Upper lobe of left lung (tissue), 6 donors: ENCODE measurements around the gene ADAMTS16. TPM values are rescaled to one million over a fixed set of nuclear protein-coding genes. Genes with fewer than 3 reads are reported as not detected.

Experiments
- ATAC-seq, 2 donors: fragments of 200-7000 bp; cut with Tn5 transposase; one replicate each; pipeline ENCODE4 v1.9.1; 2022; ENCODE audit warnings: mild to moderate bottlenecking in 2 of 2, moderate library complexity in 2 of 2; ENCODE audit not compliant: low FRiP score in 2 of 2
- DNase-seq, 2 donors: peaks; one replicate each; pipeline ENCODE4 v3.0.0-alpha.2; 2019 to 2020
- H3K27ac ChIP-seq, 4 donors: fragments of 200-600 bp; sonication (generic); one replicate each; pipeline ENCODE4 v1.5.1; 2016 to 2019
- H3K27me3 ChIP-seq, 4 donors: fragments of 200-600 bp; sonication (generic); one replicate each; pipeline ENCODE4 v1.5.1; 2017 to 2019
- H3K36me3 ChIP-seq, 4 donors: fragments of 200-600 bp; sonication (generic); one replicate each; pipeline ENCODE4 v1.5.1; 2016 to 2019
- H3K4me1 ChIP-seq, 4 donors: fragments of 200-600 bp; sonication (generic); one replicate each; pipeline ENCODE4 v1.5.1; 2018 to 2019
- H3K4me3 ChIP-seq, 4 donors: fragments of 200-600 bp; sonication (generic); one replicate each; pipeline ENCODE4 v1.5.1; 2017 to 2019; ENCODE audit warnings: mild to moderate bottlenecking in 2 of 4, moderate library complexity in 1 of 4
- H3K9me3 ChIP-seq, 4 donors: fragments of 200-600 bp; sonication (generic); one replicate each; pipeline ENCODE4 v1.5.1; 2018 to 2019
- EP300 ChIP-seq, 4 donors: sonication (generic); formaldehyde crosslinking; IDR thresholded peaks; one replicate each; pipeline ENCODE4 v1.5.1; 2017; ENCODE audit warnings: antibody characterized with exemption in 4 of 4, control low read depth in 2 of 4
- POLR2A ChIP-seq, 4 donors: fragments of 450-650 bp; IDR thresholded peaks; one replicate each; pipeline ENCODE4 v1.5.1; 2016 to 2017; ENCODE audit warnings: antibody characterized with exemption in 4 of 4, mild to moderate bottlenecking in 2 of 4
- POLR2AphosphoS5 ChIP-seq, 2 donors: sonication (generic); formaldehyde crosslinking; IDR thresholded peaks; one replicate each; pipeline ENCODE4 v1.5.1; 2017; ENCODE audit warnings: antibody characterized with exemption in 2 of 2
- WGBS, 2 donors: methylation state at CpG; one replicate each; pipeline ENCODE4 v1.1.5; 2017 to 2018; 5-methylcytosine and 5-hydroxymethylcytosine counted together
- total RNA-seq, 6 donors: library from RNA; depleted of rRNA in 4 of 6; stranded (reverse); fragments of >200 nt in 4 of 6; gene quantifications; one replicate each; pipeline versions ENCODE4 v1.1.0 to v1.2.1, GENCODE V29; 2016 to 2021
- TF ChIP-seq, protein P1 (sequence below), 6 experiments: fragments of 450-650 bp in 4 of 6; fragments of 200-600 bp in 2 of 6; sonication (generic) in 2 of 6; IDR thresholded peaks; one replicate each; pipeline ENCODE4 v1.5.1; 2016 to 2019; ENCODE audit warnings: antibody characterized with exemption in 6 of 6
- donor health status: DM: no; HTN: no; CAD: no; lungs with moderate emphysema.
- donor health status: DM: no; HTN: yes; CAD: no; lungs with severe emphysema.

Gene ADAMTS16
- total RNA-seq, 6 donors from 2014 or later, result 0.29 to 3.0 TPM; not detected in 4

DNA sequence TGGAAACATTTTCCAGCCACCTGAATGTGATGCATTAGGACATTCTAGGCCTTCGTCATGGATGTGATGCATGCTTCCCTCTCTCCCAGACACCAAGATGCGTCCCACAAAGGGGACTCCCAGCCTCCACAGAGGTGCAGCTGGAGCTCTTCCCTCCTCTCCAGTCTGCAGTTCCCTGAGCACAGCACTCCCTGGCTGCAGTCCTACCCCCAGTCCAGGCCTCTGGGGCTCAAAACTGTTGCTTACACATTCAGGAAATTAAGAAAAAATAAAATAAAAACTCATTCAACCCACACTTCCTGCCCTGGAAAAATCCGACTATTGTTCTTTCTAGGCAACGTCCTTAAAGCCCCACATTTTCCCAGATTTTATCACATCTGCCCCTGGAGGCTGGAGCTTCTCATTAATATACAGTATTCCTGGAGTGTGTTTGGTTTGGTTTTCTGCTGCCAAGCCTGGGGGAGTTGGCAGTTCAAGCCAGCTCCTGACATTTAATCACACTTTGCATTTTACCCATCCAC, 204.0 kb downstream of the ADAMTS16 start:
- H3K27me3 ChIP-seq, result no peaks in the 10 kb centered on the region
- H3K4me1 ChIP-seq, result peaks cover 0 to 4% (median 0%) of the 10 kb centered on the region in 4 donors
- TF ChIP-seq EP300 (IDR thresholded peaks at IDR 0.05), result no peak
- TF ChIP-seq POLR2AphosphoS5 (IDR thresholded peaks at IDR 0.05), result no peak
- TF ChIP-seq, protein P1, sequence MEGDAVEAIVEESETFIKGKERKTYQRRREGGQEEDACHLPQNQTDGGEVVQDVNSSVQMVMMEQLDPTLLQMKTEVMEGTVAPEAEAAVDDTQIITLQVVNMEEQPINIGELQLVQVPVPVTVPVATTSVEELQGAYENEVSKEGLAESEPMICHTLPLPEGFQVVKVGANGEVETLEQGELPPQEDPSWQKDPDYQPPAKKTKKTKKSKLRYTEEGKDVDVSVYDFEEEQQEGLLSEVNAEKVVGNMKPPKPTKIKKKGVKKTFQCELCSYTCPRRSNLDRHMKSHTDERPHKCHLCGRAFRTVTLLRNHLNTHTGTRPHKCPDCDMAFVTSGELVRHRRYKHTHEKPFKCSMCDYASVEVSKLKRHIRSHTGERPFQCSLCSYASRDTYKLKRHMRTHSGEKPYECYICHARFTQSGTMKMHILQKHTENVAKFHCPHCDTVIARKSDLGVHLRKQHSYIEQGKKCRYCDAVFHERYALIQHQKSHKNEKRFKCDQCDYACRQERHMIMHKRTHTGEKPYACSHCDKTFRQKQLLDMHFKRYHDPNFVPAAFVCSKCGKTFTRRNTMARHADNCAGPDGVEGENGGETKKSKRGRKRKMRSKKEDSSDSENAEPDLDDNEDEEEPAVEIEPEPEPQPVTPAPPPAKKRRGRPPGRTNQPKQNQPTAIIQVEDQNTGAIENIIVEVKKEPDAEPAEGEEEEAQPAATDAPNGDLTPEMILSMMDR (IDR thresholded peaks at IDR 0.05), result no peak
- TF ChIP-seq POLR2A (IDR thresholded peaks at IDR 0.05), result no peak
- H3K36me3 ChIP-seq, result no peaks in the 10 kb centered on the region
- H3K27ac ChIP-seq, result no peak overlapping the region
- 51 to 67% methylated on average over 4 of the region's 4 CpGs for WGBS, 2 donors
- H3K9me3 ChIP-seq, result no peaks in the 10 kb centered on the region
- ATAC-seq, result no peak
- no peak overlapping the region for H3K4me3 ChIP-seq
- DNase-seq, result no peak

DNA sequence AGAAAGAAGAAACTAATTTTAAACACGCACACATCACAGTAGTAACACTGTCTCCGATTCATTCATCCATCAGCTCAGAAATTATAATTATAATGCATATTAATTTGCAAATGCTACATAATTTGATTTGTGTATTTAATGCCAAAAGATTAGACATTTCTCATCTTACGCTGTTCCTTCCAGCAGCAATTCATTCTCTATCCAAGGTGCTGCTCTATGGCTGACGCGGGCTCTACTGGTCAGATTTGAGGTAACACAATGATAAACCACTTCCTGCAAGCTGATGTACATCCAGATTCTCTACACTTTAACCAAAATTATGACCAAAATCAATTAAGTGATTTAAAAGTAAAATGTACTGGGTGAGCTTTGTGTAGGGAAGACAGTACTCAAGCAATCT, 204.5 kb downstream of the ADAMTS16 start:
- TF ChIP-seq POLR2A (IDR thresholded peaks at IDR 0.05) (no peak), EP300 (IDR thresholded peaks at IDR 0.05) (no peak), POLR2AphosphoS5 (IDR thresholded peaks at IDR 0.05) (no peak)
- TF ChIP-seq, protein P1 (IDR thresholded peaks at IDR 0.05), result no peak
- 62 to 67% methylated on average over 5 of the region's 5 CpGs for WGBS, 2 donors
- Histone ChIP-seq H3K4me1 (peaks cover 0 to 4% (median 0%) of the 10 kb centered on the region in 4 donors), H3K4me3 (no peak overlapping the region), H3K27ac (no peak overlapping the region), H3K9me3 (no peaks in the 10 kb centered on the region), H3K27me3 (no peaks in the 10 kb centered on the region), H3K36me3 (no peaks in the 10 kb centered on the region)
- ATAC-seq, result no peak
- DNase-seq, result no peak

DNA sequence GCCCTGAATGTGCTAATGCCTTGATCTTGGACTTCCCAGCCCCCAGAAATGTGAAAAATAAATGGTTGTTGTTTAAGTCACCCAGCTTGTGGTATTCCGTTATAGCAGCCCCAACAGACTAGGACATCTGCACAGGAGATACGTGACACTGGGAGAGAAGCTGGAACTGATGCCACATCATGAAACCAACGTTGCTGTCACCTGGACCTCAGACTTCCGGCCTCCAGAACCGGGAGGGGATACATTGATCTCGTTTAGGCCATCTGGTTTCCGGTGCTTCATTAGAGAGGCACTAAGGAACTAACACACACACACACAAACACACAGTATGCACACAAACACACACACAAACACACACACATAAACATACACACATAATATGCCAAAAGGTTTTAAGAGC, 207.3 kb downstream of the ADAMTS16 start:
- DNase-seq, result no peak
- H3K4me1 ChIP-seq, result peaks cover 0 to 4% (median 0%) of the 10 kb centered on the region in 4 donors
- no peaks in the 10 kb centered on the region for H3K27me3 ChIP-seq
- H3K27ac ChIP-seq, result no peak overlapping the region
- no peak for ATAC-seq
- no peaks in the 10 kb centered on the region for H3K9me3 ChIP-seq
- TF ChIP-seq, protein P1 (IDR thresholded peaks at IDR 0.05), result no peak
- no peak for TF ChIP-seq EP300 (IDR thresholded peaks at IDR 0.05)
- TF ChIP-seq POLR2AphosphoS5 (IDR thresholded peaks at IDR 0.05), result no peak
- no peak for TF ChIP-seq POLR2A (IDR thresholded peaks at IDR 0.05)
- H3K4me3 ChIP-seq, result no peak overlapping the region
- H3K36me3 ChIP-seq, result no peaks in the 10 kb centered on the region
- 91 to 92% methylated on average over 7 of the region's 7 CpGs for WGBS, 2 donors

DNA sequence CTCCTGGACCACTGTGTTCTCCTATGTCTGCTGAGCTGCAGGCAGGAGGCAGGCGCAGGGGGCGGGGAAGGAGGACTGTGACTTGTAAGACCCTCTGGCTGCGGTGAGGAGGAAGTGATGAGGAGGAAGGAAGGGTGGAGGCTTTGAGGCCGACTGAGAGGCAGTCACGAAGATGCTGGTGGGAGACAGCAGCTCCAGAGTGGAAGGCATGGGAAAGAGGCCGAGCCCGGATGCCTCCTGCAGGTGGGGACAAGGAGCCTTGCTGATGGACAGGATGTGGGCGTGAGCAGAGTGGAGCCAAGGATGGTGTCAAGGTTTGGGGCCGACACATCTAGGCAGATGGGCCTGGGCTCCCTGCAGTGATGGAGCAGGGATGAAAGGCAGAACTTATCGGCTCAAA, 208.0 kb downstream of the ADAMTS16 start:
- Histone ChIP-seq H3K4me3 (no peak overlapping the region), H3K27ac (no peak overlapping the region), H3K27me3 (no peaks in the 10 kb centered on the region), H3K36me3 (no peaks in the 10 kb centered on the region), H3K9me3 (no peaks in the 10 kb centered on the region), H3K4me1 (peaks cover 0 to 4% (median 0%) of the 10 kb centered on the region in 4 donors)
- WGBS, 2 donors, result 38 to 65% methylated on average over 10 of the region's 10 CpGs
- ATAC-seq, result peak in 1 of 2 donors; percentile 19
- DNase-seq, result peak in 1 of 2 donors; percentile 16
- TF ChIP-seq POLR2A (IDR thresholded peaks at IDR 0.05) (no peak), POLR2AphosphoS5 (IDR thresholded peaks at IDR 0.05) (no peak), EP300 (IDR thresholded peaks at IDR 0.05) (no peak)
- TF ChIP-seq, protein P1 (IDR thresholded peaks at IDR 0.05), result no peak

DNA sequence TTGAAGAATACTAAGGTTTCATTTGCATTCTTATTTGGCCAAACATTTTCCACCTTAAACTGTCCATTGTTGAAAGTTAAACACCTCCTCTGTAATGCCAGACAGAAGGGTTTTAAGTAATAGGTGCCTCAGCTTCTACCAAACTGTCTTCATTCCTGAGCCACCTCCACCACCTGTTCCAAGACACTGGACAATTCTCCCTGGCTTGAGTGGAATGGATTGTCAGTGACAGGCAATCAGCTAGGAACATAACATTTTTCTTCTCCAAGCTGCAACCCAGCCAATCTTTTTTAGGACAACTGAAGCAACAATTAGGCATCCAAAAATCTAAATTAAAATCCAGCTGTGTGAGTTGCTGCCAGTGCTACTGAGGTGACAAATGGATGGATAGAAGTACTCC, 208.4 kb downstream of the ADAMTS16 start:
- H3K9me3 ChIP-seq, result no peaks in the 10 kb centered on the region
- TF ChIP-seq EP300 (IDR thresholded peaks at IDR 0.05) (no peak), POLR2A (IDR thresholded peaks at IDR 0.05) (no peak), POLR2AphosphoS5 (IDR thresholded peaks at IDR 0.05) (no peak)
- TF ChIP-seq, protein P1 (IDR thresholded peaks at IDR 0.05), result no peak
- no peak for ATAC-seq
- H3K27ac ChIP-seq, result no peak overlapping the region
- no peaks in the 10 kb centered on the region for H3K27me3 ChIP-seq
- no peak overlapping the region for H3K4me3 ChIP-seq
- DNase-seq, result no peak
- peaks cover 0 to 4% (median 0%) of the 10 kb centered on the region in 4 donors for H3K4me1 ChIP-seq
- no peaks in the 10 kb centered on the region for H3K36me3 ChIP-seq
